HCT116 (cell line): ENCODE measurements around the gene GPATCH11. TPM values are rescaled to one million over a fixed set of nuclear protein-coding genes. Genes with fewer than 3 reads are reported as not detected.

ENCODE experiments used
- ATAC-seq: fragments of 200-7000 bp; cut with Tn5 transposase; 2 replicates; pipeline ENCODE4 v1.9.1; 2020; ENCODE audit warnings: mild to moderate bottlenecking, moderate library complexity
- BruUV-seq: library from RNA; stranded (reverse); fragments of 400-500 nt; replicated peaks from 2 replicates; lab custom pipeline; 2021; lab: Mats Ljungman, UMichigan
- CTCF ChIA-PET: fragments of 300-600 bp; sonication (Branson Sonifier 250); formaldehyde crosslinking; loops from one replicate; lab custom pipeline; 2021; ENCODE audit warnings: antibody characterized with exemption; lab: Charles Lee
- POLR2A ChIA-PET: fragments of 300-600, 350-600 bp; sonication (Branson Sonifier 250); formaldehyde crosslinking; loops from one replicate; lab custom pipeline; 2021; ENCODE audit warnings: antibody characterized with exemption; lab: Charles Lee
- RAD21 ChIA-PET, 2 experiments: fragments of 300-600 bp; sonication (Branson Sonifier 250); formaldehyde crosslinking; loops; one replicate each; lab custom pipeline; 2023; ENCODE audit warnings: low total read pairs in 2 of 2; ENCODE audit not compliant: uncharacterized antibody in 2 of 2, unreplicated experiment in 2 of 2, low non-redundant PET in 1 of 2; lab: Charles Lee
- DNase-seq: peaks from one replicate; pipeline ENCODE4 v3.0.0-alpha.2; 2010; ENCODE audit warnings: low read depth, low spot score
- H2AFZ ChIP-seq: fragments of 200-600 bp; shearing (Covaris generic), sonication (generic); 2 replicates; pipeline ENCODE4 v1.6.1; 2017; ENCODE audit warnings: low read depth, mixed run types, mixed read lengths, antibody characterized with exemption, low read length; ENCODE audit not compliant: poor library complexity, severe bottlenecking
- H3K27ac ChIP-seq: 2 replicates; pipeline ENCODE4 v1.5.1; 2012; ENCODE audit warnings: low read depth, low read length
- H3K27me3 ChIP-seq: fragments of 200-600 bp; sonication (generic); 2 replicates; pipeline ENCODE4 v1.6.1; 2016; ENCODE audit warnings: mixed run types, low read length, mixed read lengths; ENCODE audit not compliant: insufficient read depth
- H3K36me3 ChIP-seq, 2 experiments: fragments of 200-500 bp in 1 of 2; fragments of 200-600 bp in 1 of 2; sonication (Bioruptor generic) in 1 of 2; sonication (generic) in 1 of 2; 2 replicates each; pipeline versions ENCODE4 v1.5.1 to v1.6.1; 2014 to 2016; ENCODE audit warnings: low read length in 2 of 2, inconsistent platforms in 1 of 2, mixed read lengths in 1 of 2, mixed run types in 1 of 2; ENCODE audit not compliant: insufficient read depth in 2 of 2, control insufficient read depth in 1 of 2
- H3K4me1 ChIP-seq, 2 experiments: fragments of 200-600 bp in 1 of 2; sonication (generic) in 1 of 2; 2 replicates each; pipeline versions ENCODE4 v1.5.1 to v1.6.1; 2012 to 2017; ENCODE audit warnings: low read length in 2 of 2, inconsistent platforms in 1 of 2, mild to moderate bottlenecking in 1 of 2, mixed read lengths in 1 of 2, mixed run types in 1 of 2, moderate library complexity in 1 of 2; ENCODE audit not compliant: insufficient read depth in 2 of 2, control insufficient read depth in 1 of 2
- H3K4me2 ChIP-seq: fragments of 200-600 bp; sonication (generic); 2 replicates; pipeline ENCODE4 v1.6.1; 2017; ENCODE audit warnings: mixed run types, low read length, mixed read lengths
- H3K4me3 ChIP-seq, 2 experiments: fragments of 200-600 bp in 1 of 2; sonication (generic) in 1 of 2; replicated peaks in 1 of 2; 2 replicates each; pipeline ENCODE4 v1.5.1; 2011 to 2016; ENCODE audit warnings: low read length in 2 of 2, control low read depth in 1 of 2, low read depth in 1 of 2, mild to moderate bottlenecking in 1 of 2, mixed read lengths in 1 of 2, mixed run types in 1 of 2
- H3K79me2 ChIP-seq: fragments of 200-600 bp; sonication (generic); 2 replicates; pipeline ENCODE4 v1.6.1; 2017; ENCODE audit warnings: mild to moderate bottlenecking, mixed run types, low read length, moderate library complexity, mixed read lengths; ENCODE audit not compliant: insufficient read depth
- H3K9ac ChIP-seq: fragments of 200-600 bp; sonication (generic); 2 replicates; pipeline ENCODE4 v1.6.1; 2016; ENCODE audit warnings: low read length, mixed read lengths
- H3K9me2 ChIP-seq: fragments of 200-600 bp; sonication (generic), shearing (Covaris generic); 2 replicates; pipeline ENCODE4 v1.6.1; 2017; ENCODE audit warnings: mixed run types, mild to moderate bottlenecking, moderate library complexity; ENCODE audit not compliant: insufficient read depth
- H3K9me3 ChIP-seq, 2 experiments: fragments of 200-500 bp in 1 of 2; fragments of 200-600 bp in 1 of 2; sonication (Bioruptor generic) in 1 of 2; sonication (generic) in 1 of 2; 2 replicates each; pipeline ENCODE4 v1.6.1; 2014 to 2017; ENCODE audit warnings: low read length in 2 of 2, mixed read lengths in 2 of 2, inconsistent platforms in 1 of 2, low read depth in 1 of 2, mild to moderate bottlenecking in 1 of 2, mixed run types in 1 of 2, moderate library complexity in 1 of 2; ENCODE audit not compliant: control insufficient read depth in 1 of 2, insufficient read depth in 1 of 2
- H4K20me1 ChIP-seq: fragments of 200-600 bp; sonication (generic), shearing (Covaris generic); 2 replicates; pipeline ENCODE4 v1.6.1; 2017; ENCODE audit warnings: mixed run types, mild to moderate bottlenecking, moderate library complexity; ENCODE audit not compliant: insufficient read depth
- CEBPB ChIP-seq: IDR thresholded peaks from 2 replicates; pipeline ENCODE4 v1.6.1; 2012; ENCODE audit warnings: low read depth
- FOSL1 ChIP-seq: IDR thresholded peaks from 2 replicates; pipeline ENCODE4 v1.6.1; 2012; ENCODE audit warnings: low read depth
- JUND ChIP-seq: IDR thresholded peaks from 2 replicates; pipeline ENCODE4 v1.6.1; 2012
- SIN3A ChIP-seq: IDR thresholded peaks from 2 replicates; pipeline ENCODE4 v1.6.1; 2012; ENCODE audit warnings: low read depth
- SP1 ChIP-seq: IDR thresholded peaks from 2 replicates; pipeline ENCODE4 v1.6.1; 2012; ENCODE audit warnings: low read depth
- TCF7L2 ChIP-seq: IDR thresholded peaks from 2 replicates; pipeline ENCODE4 v1.7.0; 2011; ENCODE audit warnings: borderline replicate concordance, inconsistent platforms; ENCODE audit not compliant: insufficient read depth, insufficient read length; ENCODE audit errors: extremely low read depth
- ZNF274 ChIP-seq: fragments of 200-500 bp; sonication (Bioruptor generic); IDR thresholded peaks from 2 replicates; pipeline ENCODE4 v1.6.1; 2014; ENCODE audit warnings: mild to moderate bottlenecking, low read depth, low read length, inconsistent platforms
- intact Hi-C: fragments of 100-400 bp; cut with micrococcal nuclease; formaldehyde crosslinking; loops from 2 replicates; pipeline ENCODE4 v1.10.0; 2022
- total RNA-seq: library from RNA; stranded (reverse); gene quantifications from one replicate; pipeline ENCODE4 v1.2.1, GENCODE V29; 2021; ENCODE audit not compliant: unreplicated experiment
- TF ChIP-seq, protein P1 (sequence below): IDR thresholded peaks from 2 replicates; pipeline ENCODE4 v1.6.1; 2012
- TF ChIP-seq, protein P2 (sequence below): IDR thresholded peaks from 2 replicates; pipeline ENCODE4 v1.6.1; 2011; ENCODE audit warnings: mild to moderate bottlenecking, low read length, moderate library complexity; ENCODE audit not compliant: insufficient replicate concordance; ENCODE audit errors: extremely low read depth
- TF ChIP-seq, protein P3 (sequence below): IDR thresholded peaks from 2 replicates; pipeline ENCODE4 v1.6.1; 2012; ENCODE audit warnings: low read depth

Gene GPATCH11
- total RNA-seq, 1 experiment from 2014 or later = 5.5 TPM

DNA sequence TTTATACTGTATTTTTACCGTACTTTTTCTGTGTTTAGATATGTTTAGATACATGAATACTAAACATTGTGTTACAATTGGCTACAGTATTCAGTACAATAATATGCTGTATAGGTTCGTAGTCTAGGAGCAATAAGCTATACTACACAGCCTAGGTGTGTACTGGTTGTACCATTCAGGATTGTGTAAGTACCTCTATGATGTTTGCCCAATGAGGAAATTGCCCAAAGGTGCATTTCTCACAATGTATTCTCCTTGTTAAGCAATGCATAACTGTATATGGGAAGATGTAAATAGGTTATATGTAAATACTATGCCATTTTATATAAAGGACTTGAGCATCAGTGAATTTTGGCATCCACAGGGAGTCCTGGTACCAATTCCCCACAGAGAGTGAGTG, 61.7 kb downstream of the GPATCH11 start:
- ChIA-PET RAD21 (no interaction called here), CTCF (no interaction called here), POLR2A (no interaction called here)
- H3K27ac ChIP-seq = no peak overlapping the region
- TF ChIP-seq TCF7L2 (no peak), JUND (no peak), FOSL1 (no peak), SP1 (no peak), SIN3A (no peak), ZNF274 (no peak), CEBPB (no peak)
- TF ChIP-seq, protein P1, sequence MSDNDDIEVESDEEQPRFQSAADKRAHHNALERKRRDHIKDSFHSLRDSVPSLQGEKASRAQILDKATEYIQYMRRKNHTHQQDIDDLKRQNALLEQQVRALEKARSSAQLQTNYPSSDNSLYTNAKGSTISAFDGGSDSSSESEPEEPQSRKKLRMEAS = no peak
- TF ChIP-seq, protein P2, sequence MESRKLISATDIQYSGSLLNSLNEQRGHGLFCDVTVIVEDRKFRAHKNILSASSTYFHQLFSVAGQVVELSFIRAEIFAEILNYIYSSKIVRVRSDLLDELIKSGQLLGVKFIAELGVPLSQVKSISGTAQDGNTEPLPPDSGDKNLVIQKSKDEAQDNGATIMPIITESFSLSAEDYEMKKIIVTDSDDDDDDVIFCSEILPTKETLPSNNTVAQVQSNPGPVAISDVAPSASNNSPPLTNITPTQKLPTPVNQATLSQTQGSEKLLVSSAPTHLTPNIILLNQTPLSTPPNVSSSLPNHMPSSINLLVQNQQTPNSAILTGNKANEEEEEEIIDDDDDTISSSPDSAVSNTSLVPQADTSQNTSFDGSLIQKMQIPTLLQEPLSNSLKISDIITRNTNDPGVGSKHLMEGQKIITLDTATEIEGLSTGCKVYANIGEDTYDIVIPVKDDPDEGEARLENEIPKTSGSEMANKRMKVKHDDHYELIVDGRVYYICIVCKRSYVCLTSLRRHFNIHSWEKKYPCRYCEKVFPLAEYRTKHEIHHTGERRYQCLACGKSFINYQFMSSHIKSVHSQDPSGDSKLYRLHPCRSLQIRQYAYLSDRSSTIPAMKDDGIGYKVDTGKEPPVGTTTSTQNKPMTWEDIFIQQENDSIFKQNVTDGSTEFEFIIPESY = no peak
- TF ChIP-seq, protein P3, sequence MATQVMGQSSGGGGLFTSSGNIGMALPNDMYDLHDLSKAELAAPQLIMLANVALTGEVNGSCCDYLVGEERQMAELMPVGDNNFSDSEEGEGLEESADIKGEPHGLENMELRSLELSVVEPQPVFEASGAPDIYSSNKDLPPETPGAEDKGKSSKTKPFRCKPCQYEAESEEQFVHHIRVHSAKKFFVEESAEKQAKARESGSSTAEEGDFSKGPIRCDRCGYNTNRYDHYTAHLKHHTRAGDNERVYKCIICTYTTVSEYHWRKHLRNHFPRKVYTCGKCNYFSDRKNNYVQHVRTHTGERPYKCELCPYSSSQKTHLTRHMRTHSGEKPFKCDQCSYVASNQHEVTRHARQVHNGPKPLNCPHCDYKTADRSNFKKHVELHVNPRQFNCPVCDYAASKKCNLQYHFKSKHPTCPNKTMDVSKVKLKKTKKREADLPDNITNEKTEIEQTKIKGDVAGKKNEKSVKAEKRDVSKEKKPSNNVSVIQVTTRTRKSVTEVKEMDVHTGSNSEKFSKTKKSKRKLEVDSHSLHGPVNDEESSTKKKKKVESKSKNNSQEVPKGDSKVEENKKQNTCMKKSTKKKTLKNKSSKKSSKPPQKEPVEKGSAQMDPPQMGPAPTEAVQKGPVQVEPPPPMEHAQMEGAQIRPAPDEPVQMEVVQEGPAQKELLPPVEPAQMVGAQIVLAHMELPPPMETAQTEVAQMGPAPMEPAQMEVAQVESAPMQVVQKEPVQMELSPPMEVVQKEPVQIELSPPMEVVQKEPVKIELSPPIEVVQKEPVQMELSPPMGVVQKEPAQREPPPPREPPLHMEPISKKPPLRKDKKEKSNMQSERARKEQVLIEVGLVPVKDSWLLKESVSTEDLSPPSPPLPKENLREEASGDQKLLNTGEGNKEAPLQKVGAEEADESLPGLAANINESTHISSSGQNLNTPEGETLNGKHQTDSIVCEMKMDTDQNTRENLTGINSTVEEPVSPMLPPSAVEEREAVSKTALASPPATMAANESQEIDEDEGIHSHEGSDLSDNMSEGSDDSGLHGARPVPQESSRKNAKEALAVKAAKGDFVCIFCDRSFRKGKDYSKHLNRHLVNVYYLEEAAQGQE = no peak
- no peak overlapping the region for H2AFZ ChIP-seq
- no peaks in the 10 kb centered on the region for H3K4me1 ChIP-seq
- no peaks in the 10 kb centered on the region for H3K9me2 ChIP-seq
- no peak overlapping the region for H3K4me2 ChIP-seq
- H3K79me2 ChIP-seq = peaks cover 20% of the 10 kb centered on the region
- intact Hi-C loops = loop anchor here (10.0 kb wide), 1 partner anchor 361 kb away; no protein-coding TSS in a partner anchor
- peaks cover 12 to 19% of the 10 kb centered on the region in 2 experiments; a peak in 3 of 4 replicates for H3K36me3 ChIP-seq
- no peaks in the 10 kb centered on the region for H3K27me3 ChIP-seq
- ATAC-seq = no peak
- H3K4me3 ChIP-seq = no peak overlapping the region
- BruUV-seq = no TSS peak
- H3K9ac ChIP-seq = no peak overlapping the region
- DNase-seq = no peak
- H4K20me1 ChIP-seq = no peaks in the 10 kb centered on the region
- no peaks in the 10 kb centered on the region for H3K9me3 ChIP-seq
